Measurements from ENCODE around the gene TTC7B. TPM values are rescaled to one million over a fixed set of nuclear protein-coding genes. Genes with fewer than 3 reads are reported as not detected.

The TTC7B gene
- total RNA-seq, 4 donors from 2014 or later: 3.3 to 18.1 (median 10.0) TPM

GRCh38 chr14:90814806-90815571, 1.2 kb downstream of the TTC7B start:
- Histone ChIP-seq H3K36me3 (no peaks in the 10 kb centered on the region), H3K4me3 (peak overlapping the region; percentile 41 to 80 (median 56)), H3K27ac (no peak overlapping the region), H3K9me3 (no peaks in the 10 kb centered on the region), H3K4me1 (peaks cover 0 to 36% (median 9%) of the 10 kb centered on the region in 3 donors), H3K27me3 (peaks cover 0 to 5% (median 0%) of the 10 kb centered on the region in 4 donors)
- intact Hi-C loops (cut with DNase I): no loop called here
- TF ChIP-seq, protein P1, sequence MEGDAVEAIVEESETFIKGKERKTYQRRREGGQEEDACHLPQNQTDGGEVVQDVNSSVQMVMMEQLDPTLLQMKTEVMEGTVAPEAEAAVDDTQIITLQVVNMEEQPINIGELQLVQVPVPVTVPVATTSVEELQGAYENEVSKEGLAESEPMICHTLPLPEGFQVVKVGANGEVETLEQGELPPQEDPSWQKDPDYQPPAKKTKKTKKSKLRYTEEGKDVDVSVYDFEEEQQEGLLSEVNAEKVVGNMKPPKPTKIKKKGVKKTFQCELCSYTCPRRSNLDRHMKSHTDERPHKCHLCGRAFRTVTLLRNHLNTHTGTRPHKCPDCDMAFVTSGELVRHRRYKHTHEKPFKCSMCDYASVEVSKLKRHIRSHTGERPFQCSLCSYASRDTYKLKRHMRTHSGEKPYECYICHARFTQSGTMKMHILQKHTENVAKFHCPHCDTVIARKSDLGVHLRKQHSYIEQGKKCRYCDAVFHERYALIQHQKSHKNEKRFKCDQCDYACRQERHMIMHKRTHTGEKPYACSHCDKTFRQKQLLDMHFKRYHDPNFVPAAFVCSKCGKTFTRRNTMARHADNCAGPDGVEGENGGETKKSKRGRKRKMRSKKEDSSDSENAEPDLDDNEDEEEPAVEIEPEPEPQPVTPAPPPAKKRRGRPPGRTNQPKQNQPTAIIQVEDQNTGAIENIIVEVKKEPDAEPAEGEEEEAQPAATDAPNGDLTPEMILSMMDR (IDR thresholded peaks at IDR 0.05): no peak
- TF ChIP-seq POLR2A (IDR thresholded peaks at IDR 0.05): no peak
- WGBS, 2 donors: 52 to 64% methylated on average over 11 to 13 of the region's 13 CpGs
- no peak for DNase-seq

GRCh38 chr14:90813442-90813841, 2.8 kb downstream of the TTC7B start:
- no peaks in the 10 kb centered on the region for H3K9me3 ChIP-seq
- H3K4me3 ChIP-seq: no peak overlapping the region
- H3K27ac ChIP-seq: no peak overlapping the region
- peaks cover 0 to 5% (median 0%) of the 10 kb centered on the region in 4 donors for H3K27me3 ChIP-seq
- DNase-seq: no peak
- H3K36me3 ChIP-seq: no peaks in the 10 kb centered on the region
- peaks cover 0 to 31% (median 9%) of the 10 kb centered on the region in 3 donors for H3K4me1 ChIP-seq
- 78 to 85% methylated on average over 5 of the region's 5 CpGs for WGBS, 2 donors
- intact Hi-C loops (cut with DNase I): no loop called here
- TF ChIP-seq, protein P1 (IDR thresholded peaks at IDR 0.05): no peak
- TF ChIP-seq POLR2A (IDR thresholded peaks at IDR 0.05): no peak

GRCh38 chr14:90812109-90812508, 4.1 kb downstream of the TTC7B start:
- TF ChIP-seq POLR2A (IDR thresholded peaks at IDR 0.05): no peak
- TF ChIP-seq, protein P1 (IDR thresholded peaks at IDR 0.05): no peak
- 92% methylated on average over 4 of the region's 5 CpGs; no CpG with 5 or more reads in 1 of the 2 donors for WGBS, 2 donors
- DNase-seq: no peak
- H3K4me1 ChIP-seq: peaks cover 0 to 43% (median 12%) of the 10 kb centered on the region in 3 donors
- H3K36me3 ChIP-seq: no peaks in the 10 kb centered on the region
- no peaks in the 10 kb centered on the region for H3K9me3 ChIP-seq
- H3K27ac ChIP-seq: no peak overlapping the region
- peaks cover 0 to 5% (median 0%) of the 10 kb centered on the region in 4 donors for H3K27me3 ChIP-seq
- no peak overlapping the region for H3K4me3 ChIP-seq
- intact Hi-C loops (cut with DNase I): no loop called here

DNA sequence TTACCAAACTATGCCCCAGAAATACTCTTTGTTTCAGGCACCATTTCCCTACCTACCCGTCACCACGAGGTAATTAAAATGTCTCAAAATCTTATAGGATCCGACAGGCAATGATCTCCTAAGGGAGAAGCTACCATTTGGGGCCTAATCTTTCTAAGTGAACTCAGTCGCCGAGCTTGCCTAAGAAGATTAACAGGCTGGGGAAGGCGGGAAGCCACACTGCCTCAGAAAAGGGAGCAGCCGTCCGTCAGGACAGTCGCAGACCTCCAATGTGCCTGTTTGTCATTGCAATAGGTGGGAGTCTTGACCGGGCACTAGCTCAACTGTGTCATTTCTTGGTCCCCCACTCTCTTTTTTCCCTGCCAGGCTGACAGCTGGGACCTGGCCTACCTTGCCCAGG, 4.6 kb downstream of the TTC7B start:
- intact Hi-C loops (cut with DNase I): no loop called here
- H3K9me3 ChIP-seq: no peaks in the 10 kb centered on the region
- H3K27ac ChIP-seq: no peak overlapping the region
- H3K36me3 ChIP-seq: no peaks in the 10 kb centered on the region
- no peak overlapping the region for H3K4me3 ChIP-seq
- H3K27me3 ChIP-seq: peaks cover 0 to under 1% (median 0%) of the 10 kb centered on the region in 4 donors
- WGBS, 2 donors: 92 to 96% methylated on average over 10 of the region's 10 CpGs
- TF ChIP-seq, protein P1 (IDR thresholded peaks at IDR 0.05): no peak
- no peak for TF ChIP-seq POLR2A (IDR thresholded peaks at IDR 0.05)
- DNase-seq: no peak
- H3K4me1 ChIP-seq: peaks cover 0 to 44% (median 12%) of the 10 kb centered on the region in 3 donors

GRCh38 chr14:90810806-90811205, 5.4 kb downstream of the TTC7B start:
- peaks cover 0 to 49% (median 12%) of the 10 kb centered on the region in 3 donors for H3K4me1 ChIP-seq
- DNase-seq: no peak
- no peaks in the 10 kb centered on the region for H3K9me3 ChIP-seq
- no peaks in the 10 kb centered on the region for H3K36me3 ChIP-seq
- TF ChIP-seq, protein P1 (IDR thresholded peaks at IDR 0.05): no peak
- TF ChIP-seq POLR2A (IDR thresholded peaks at IDR 0.05): no peak
- no peak overlapping the region for H3K4me3 ChIP-seq
- no peak overlapping the region for H3K27ac ChIP-seq
- 63 to 79% methylated on average over 5 of the region's 5 CpGs for WGBS, 2 donors
- intact Hi-C loops (cut with DNase I): no loop called here
- H3K27me3 ChIP-seq: no peaks in the 10 kb centered on the region

Measured in esophagus squamous epithelium (tissue), 5 donors.